GM23338 (cell line): ENCODE measurements around the gene EXOC6B. TPM values are rescaled to one million over a fixed set of nuclear protein-coding genes. Genes with fewer than 3 reads are reported as not detected.

ENCODE experiments used
- ATAC-seq: fragments of 200-7000 bp; cut with Tn5 transposase; 3 replicates; pipeline ENCODE4 v1.9.1; 2020
- DNase-seq: peaks from one replicate; pipeline ENCODE4 v3.0.0-alpha.2; 2015; ENCODE audit warnings: low spot score
- H2AFZ ChIP-seq: fragments of 200-600 bp; sonication (generic); 2 replicates; pipeline ENCODE4 v1.8.0; 2016; ENCODE audit warnings: antibody characterized with exemption, mild to moderate bottlenecking, moderate library complexity
- H3F3A ChIP-seq: fragments of 200-600 bp; sonication (generic); replicated peaks from 2 replicates; pipeline ENCODE4 v1.8.0; 2017; ENCODE audit warnings: antibody characterized with exemption, mixed run types, low read depth
- H3K27ac ChIP-seq: fragments of 200-600 bp; sonication (generic); 2 replicates; pipeline ENCODE4 v1.6.1; 2016; ENCODE audit warnings: low read depth
- H3K27me3 ChIP-seq: fragments of 200-600 bp; sonication (generic); 2 replicates; pipeline ENCODE4 v1.8.0; 2016; ENCODE audit warnings: mild to moderate bottlenecking, mixed run types, moderate library complexity; ENCODE audit not compliant: insufficient read depth
- H3K36me3 ChIP-seq: fragments of 200-600 bp; sonication (generic); 2 replicates; pipeline ENCODE4 v1.8.0; 2016; ENCODE audit warnings: mild to moderate bottlenecking; ENCODE audit not compliant: insufficient read depth
- H3K4me1 ChIP-seq: fragments of 200-600 bp; sonication (generic); 2 replicates; pipeline ENCODE4 v1.8.0; 2016; ENCODE audit warnings: mild to moderate bottlenecking, moderate library complexity; ENCODE audit not compliant: insufficient read depth
- H3K4me2 ChIP-seq: fragments of 200-600 bp; sonication (generic); 2 replicates; pipeline ENCODE4 v1.7.1; 2017; ENCODE audit warnings: mixed run types
- H3K4me3 ChIP-seq: fragments of 200-600 bp; sonication (generic); 2 replicates; pipeline ENCODE4 v1.6.1; 2016; ENCODE audit warnings: mixed run types
- H3K79me2 ChIP-seq: fragments of 200-600 bp; sonication (generic); replicated peaks from 2 replicates; pipeline ENCODE4 v1.8.0; 2017; ENCODE audit warnings: mild to moderate bottlenecking; ENCODE audit not compliant: insufficient read depth
- H3K9me2 ChIP-seq: fragments of 200-600 bp; sonication (generic); 2 replicates; pipeline ENCODE4 v1.8.0; 2017; ENCODE audit not compliant: insufficient read depth
- H4K20me1 ChIP-seq: fragments of 200-600 bp; sonication (generic); replicated peaks from 2 replicates; pipeline ENCODE4 v1.8.0; 2017; ENCODE audit warnings: mild to moderate bottlenecking; ENCODE audit not compliant: insufficient read depth
- H3K27ac Mint-ChIP-seq: 2 replicates; pipeline ENCODE4 v1.8.0; 2020; ENCODE audit warnings: inconsistent platforms, mild to moderate bottlenecking, moderate library complexity, mixed read lengths
- H3K27me3 Mint-ChIP-seq: 3 replicates; pipeline ENCODE4 v1.8.0; 2022; ENCODE audit warnings: low read depth, mild to moderate bottlenecking, moderate library complexity, mixed read lengths, inconsistent platforms; ENCODE audit not compliant: insufficient read depth, poor library complexity
- H3K36me3 Mint-ChIP-seq: 3 replicates; pipeline ENCODE4 v1.8.0; 2021; ENCODE audit warnings: low read depth, mild to moderate bottlenecking, inconsistent platforms, moderate library complexity, mixed read lengths
- H3K4me1 Mint-ChIP-seq: 3 replicates; pipeline ENCODE4 v1.8.0; 2020; ENCODE audit warnings: mild to moderate bottlenecking, inconsistent platforms, mixed read lengths
- H3K4me3 Mint-ChIP-seq: 3 replicates; pipeline ENCODE4 v1.8.0; 2021; ENCODE audit warnings: moderate library complexity, mild to moderate bottlenecking, inconsistent platforms, mixed read lengths
- H3K9me3 Mint-ChIP-seq: 3 replicates; pipeline ENCODE4 v1.8.0; 2020; ENCODE audit warnings: moderate library complexity, mild to moderate bottlenecking, inconsistent platforms, mixed read lengths
- CREB1 ChIP-seq: fragments of 250-450 bp; sonication (Bioruptor Pico); IDR thresholded peaks from 2 replicates; pipeline ENCODE4 v1.5.0; 2020; ENCODE audit warnings: low read depth, mild to moderate bottlenecking, moderate library complexity
- ETS1 ChIP-seq: IDR thresholded peaks from 2 replicates; pipeline ENCODE4 v1.6.1; 2016; ENCODE audit warnings: antibody characterized with exemption
- EZH2 ChIP-seq: fragments of 200-600 bp; sonication (generic); IDR thresholded peaks from one replicate; pipeline ENCODE4 v1.8.0; 2017; ENCODE audit warnings: antibody characterized with exemption, mild to moderate bottlenecking, low read depth; ENCODE audit not compliant: unreplicated experiment
- EZH2phosphoT487 ChIP-seq: fragments of 200-600 bp; sonication (generic); IDR thresholded peaks from one replicate; pipeline ENCODE4 v1.8.1; 2018; ENCODE audit warnings: antibody characterized with exemption; ENCODE audit not compliant: unreplicated experiment
- JUNB ChIP-seq: IDR thresholded peaks from one replicate; pipeline ENCODE4 v1.6.1; 2016; ENCODE audit warnings: antibody characterized with exemption; ENCODE audit not compliant: unreplicated experiment
- NANOG ChIP-seq: IDR thresholded peaks from 2 replicates; pipeline ENCODE4 v1.6.1; 2016; ENCODE audit warnings: antibody characterized with exemption, borderline replicate concordance
- POLR2AphosphoS5 ChIP-seq: IDR thresholded peaks from 2 replicates; pipeline ENCODE4 v1.6.1; 2016; ENCODE audit warnings: antibody characterized with exemption, low read depth
- STAT1 ChIP-seq: IDR thresholded peaks from one replicate; pipeline ENCODE4 v1.6.1; 2016; ENCODE audit warnings: antibody characterized with exemption; ENCODE audit not compliant: unreplicated experiment
- ZNF114 ChIP-seq: fragments of 250-450 bp; sonication (Bioruptor Pico); IDR thresholded peaks from 2 replicates; pipeline ENCODE4 v1.5.0; 2020; ENCODE audit warnings: mild to moderate bottlenecking, moderate library complexity
- ZNF331 ChIP-seq: fragments of 250-450 bp; sonication (Bioruptor Pico); IDR thresholded peaks from 2 replicates; pipeline ENCODE4 v1.5.0; 2020; ENCODE audit warnings: low read depth, mild to moderate bottlenecking, moderate library complexity
- polyA plus RNA-seq: library from polyadenylated mRNA; unstranded; fragments of >200 nt; fragmentation: Nextera tagmentation; extraction: Ambion mirVana; gene quantifications from 2 replicates; pipeline ENCODE4 v1.2.1, GENCODE V29; 2016
- total RNA-seq: library from RNA; depleted of rRNA; stranded (reverse); fragments of >200 nt; shearing (Covaris generic); gene quantifications from 2 replicates; pipeline ENCODE4 v1.2.3, GENCODE V29; 2014
- TF ChIP-seq, protein P1 (sequence below): IDR thresholded peaks from one replicate; pipeline ENCODE4 v1.6.1; 2018; ENCODE audit warnings: antibody characterized with exemption; ENCODE audit not compliant: unreplicated experiment
- TF ChIP-seq, protein P2 (sequence below): fragments of 250-450 bp; sonication (Bioruptor Pico); IDR thresholded peaks from 2 replicates; pipeline ENCODE4 v1.5.0; 2020; ENCODE audit warnings: mild to moderate bottlenecking, moderate library complexity
- TF ChIP-seq, protein P3 (sequence below), 2 experiments: fragments of 200-600 bp in 1 of 2; sonication (generic) in 1 of 2; conservative IDR thresholded peaks; 2 replicates each; pipeline versions ENCODE4 v1.5.1 to v1.6.1; 2016 to 2017; ENCODE audit warnings: antibody characterized with exemption in 2 of 2, low read depth in 2 of 2, mild to moderate bottlenecking in 2 of 2, moderate library complexity in 1 of 2

EXOC6B gene
- total and polyA plus RNA-seq, 2 experiments from 2014 or later: 7.2 to 45.9 TPM

- Histone ChIP-seq H4K20me1 (no peaks in the 10 kb centered on the region), H2AFZ (no peak overlapping the region), H3K9me2 (no peaks in the 10 kb centered on the region), H3K4me1 (no peaks in the 10 kb centered on the region), H3K4me3 (no peak overlapping the region), H3K36me3 (no peaks in the 10 kb centered on the region), H3K79me2 (no peaks in the 10 kb centered on the region), H3K27me3 (no peaks in the 10 kb centered on the region), H3K4me2 (no peak overlapping the region), H3F3A (no peaks in the 10 kb centered on the region), H3K27ac (no peak overlapping the region)
- Mint-ChIP-seq H3K36me3 (no peaks in the 10 kb centered on the region; the same call in 2 of the 3 replicates), H3K4me1 (no peaks in the 10 kb centered on the region), H3K27me3 (no peaks in the 10 kb centered on the region), H3K9me3 (no peaks in the 10 kb centered on the region), H3K27ac (no peak overlapping the region), H3K4me3 (no peak overlapping the region)
- no peak for DNase-seq
- TF ChIP-seq, protein P1, sequence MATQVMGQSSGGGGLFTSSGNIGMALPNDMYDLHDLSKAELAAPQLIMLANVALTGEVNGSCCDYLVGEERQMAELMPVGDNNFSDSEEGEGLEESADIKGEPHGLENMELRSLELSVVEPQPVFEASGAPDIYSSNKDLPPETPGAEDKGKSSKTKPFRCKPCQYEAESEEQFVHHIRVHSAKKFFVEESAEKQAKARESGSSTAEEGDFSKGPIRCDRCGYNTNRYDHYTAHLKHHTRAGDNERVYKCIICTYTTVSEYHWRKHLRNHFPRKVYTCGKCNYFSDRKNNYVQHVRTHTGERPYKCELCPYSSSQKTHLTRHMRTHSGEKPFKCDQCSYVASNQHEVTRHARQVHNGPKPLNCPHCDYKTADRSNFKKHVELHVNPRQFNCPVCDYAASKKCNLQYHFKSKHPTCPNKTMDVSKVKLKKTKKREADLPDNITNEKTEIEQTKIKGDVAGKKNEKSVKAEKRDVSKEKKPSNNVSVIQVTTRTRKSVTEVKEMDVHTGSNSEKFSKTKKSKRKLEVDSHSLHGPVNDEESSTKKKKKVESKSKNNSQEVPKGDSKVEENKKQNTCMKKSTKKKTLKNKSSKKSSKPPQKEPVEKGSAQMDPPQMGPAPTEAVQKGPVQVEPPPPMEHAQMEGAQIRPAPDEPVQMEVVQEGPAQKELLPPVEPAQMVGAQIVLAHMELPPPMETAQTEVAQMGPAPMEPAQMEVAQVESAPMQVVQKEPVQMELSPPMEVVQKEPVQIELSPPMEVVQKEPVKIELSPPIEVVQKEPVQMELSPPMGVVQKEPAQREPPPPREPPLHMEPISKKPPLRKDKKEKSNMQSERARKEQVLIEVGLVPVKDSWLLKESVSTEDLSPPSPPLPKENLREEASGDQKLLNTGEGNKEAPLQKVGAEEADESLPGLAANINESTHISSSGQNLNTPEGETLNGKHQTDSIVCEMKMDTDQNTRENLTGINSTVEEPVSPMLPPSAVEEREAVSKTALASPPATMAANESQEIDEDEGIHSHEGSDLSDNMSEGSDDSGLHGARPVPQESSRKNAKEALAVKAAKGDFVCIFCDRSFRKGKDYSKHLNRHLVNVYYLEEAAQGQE: no peak
- TF ChIP-seq EZH2phosphoT487 (no peak), EZH2 (no peak), CREB1 (CRISPR knock-in tag) (no peak), ZNF331 (CRISPR knock-in tag) (no peak), STAT1 (no peak), POLR2AphosphoS5 (no peak), NANOG (no peak), JUNB (no peak), ETS1 (no peak), ZNF114 (CRISPR knock-in tag) (no peak)
- TF ChIP-seq, protein P2, sequence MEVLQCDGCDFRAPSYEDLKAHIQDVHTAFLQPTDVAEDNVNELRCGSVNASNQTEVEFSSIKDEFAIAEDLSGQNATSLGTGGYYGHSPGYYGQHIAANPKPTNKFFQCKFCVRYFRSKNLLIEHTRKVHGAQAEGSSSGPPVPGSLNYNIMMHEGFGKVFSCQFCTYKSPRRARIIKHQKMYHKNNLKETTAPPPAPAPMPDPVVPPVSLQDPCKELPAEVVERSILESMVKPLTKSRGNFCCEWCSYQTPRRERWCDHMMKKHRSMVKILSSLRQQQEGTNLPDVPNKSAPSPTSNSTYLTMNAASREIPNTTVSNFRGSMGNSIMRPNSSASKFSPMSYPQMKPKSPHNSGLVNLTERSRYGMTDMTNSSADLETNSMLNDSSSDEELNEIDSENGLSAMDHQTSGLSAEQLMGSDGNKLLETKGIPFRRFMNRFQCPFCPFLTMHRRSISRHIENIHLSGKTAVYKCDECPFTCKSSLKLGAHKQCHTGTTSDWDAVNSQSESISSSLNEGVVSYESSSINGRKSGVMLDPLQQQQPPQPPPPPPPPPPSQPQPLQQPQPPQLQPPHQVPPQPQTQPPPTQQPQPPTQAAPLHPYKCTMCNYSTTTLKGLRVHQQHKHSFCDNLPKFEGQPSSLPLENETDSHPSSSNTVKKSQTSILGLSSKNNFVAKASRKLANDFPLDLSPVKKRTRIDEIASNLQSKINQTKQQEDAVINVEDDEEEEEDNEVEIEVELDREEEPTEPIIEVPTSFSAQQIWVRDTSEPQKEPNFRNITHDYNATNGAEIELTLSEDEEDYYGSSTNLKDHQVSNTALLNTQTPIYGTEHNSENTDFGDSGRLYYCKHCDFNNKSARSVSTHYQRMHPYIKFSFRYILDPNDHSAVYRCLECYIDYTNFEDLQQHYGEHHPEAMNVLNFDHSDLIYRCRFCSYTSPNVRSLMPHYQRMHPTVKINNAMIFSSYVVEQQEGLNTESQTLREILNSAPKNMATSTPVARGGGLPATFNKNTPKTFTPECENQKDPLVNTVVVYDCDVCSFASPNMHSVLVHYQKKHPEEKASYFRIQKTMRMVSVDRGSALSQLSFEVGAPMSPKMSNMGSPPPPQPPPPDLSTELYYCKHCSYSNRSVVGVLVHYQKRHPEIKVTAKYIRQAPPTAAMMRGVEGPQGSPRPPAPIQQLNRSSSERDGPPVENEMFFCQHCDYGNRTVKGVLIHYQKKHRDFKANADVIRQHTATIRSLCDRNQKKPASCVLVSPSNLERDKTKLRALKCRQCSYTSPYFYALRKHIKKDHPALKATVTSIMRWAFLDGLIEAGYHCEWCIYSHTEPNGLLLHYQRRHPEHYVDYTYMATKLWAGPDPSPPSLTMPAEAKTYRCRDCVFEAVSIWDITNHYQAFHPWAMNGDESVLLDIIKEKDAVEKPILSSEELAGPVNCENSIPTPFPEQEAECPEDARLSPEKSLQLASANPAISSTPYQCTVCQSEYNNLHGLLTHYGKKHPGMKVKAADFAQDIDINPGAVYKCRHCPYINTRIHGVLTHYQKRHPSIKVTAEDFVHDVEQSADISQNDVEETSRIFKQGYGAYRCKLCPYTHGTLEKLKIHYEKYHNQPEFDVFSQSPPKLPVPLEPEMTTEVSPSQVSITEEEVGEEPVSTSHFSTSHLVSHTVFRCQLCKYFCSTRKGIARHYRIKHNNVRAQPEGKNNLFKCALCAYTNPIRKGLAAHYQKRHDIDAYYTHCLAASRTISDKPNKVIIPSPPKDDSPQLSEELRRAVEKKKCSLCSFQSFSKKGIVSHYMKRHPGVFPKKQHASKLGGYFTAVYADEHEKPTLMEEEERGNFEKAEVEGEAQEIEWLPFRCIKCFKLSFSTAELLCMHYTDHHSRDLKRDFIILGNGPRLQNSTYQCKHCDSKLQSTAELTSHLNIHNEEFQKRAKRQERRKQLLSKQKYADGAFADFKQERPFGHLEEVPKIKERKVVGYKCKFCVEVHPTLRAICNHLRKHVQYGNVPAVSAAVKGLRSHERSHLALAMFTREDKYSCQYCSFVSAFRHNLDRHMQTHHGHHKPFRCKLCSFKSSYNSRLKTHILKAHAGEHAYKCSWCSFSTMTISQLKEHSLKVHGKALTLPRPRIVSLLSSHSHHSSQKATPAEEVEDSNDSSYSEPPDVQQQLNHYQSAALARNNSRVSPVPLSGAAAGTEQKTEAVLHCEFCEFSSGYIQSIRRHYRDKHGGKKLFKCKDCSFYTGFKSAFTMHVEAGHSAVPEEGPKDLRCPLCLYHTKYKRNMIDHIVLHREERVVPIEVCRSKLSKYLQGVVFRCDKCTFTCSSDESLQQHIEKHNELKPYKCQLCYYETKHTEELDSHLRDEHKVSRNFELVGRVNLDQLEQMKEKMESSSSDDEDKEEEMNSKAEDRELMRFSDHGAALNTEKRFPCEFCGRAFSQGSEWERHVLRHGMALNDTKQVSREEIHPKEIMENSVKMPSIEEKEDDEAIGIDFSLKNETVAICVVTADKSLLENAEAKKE (CRISPR knock-in tag): no peak
- TF ChIP-seq, protein P3, sequence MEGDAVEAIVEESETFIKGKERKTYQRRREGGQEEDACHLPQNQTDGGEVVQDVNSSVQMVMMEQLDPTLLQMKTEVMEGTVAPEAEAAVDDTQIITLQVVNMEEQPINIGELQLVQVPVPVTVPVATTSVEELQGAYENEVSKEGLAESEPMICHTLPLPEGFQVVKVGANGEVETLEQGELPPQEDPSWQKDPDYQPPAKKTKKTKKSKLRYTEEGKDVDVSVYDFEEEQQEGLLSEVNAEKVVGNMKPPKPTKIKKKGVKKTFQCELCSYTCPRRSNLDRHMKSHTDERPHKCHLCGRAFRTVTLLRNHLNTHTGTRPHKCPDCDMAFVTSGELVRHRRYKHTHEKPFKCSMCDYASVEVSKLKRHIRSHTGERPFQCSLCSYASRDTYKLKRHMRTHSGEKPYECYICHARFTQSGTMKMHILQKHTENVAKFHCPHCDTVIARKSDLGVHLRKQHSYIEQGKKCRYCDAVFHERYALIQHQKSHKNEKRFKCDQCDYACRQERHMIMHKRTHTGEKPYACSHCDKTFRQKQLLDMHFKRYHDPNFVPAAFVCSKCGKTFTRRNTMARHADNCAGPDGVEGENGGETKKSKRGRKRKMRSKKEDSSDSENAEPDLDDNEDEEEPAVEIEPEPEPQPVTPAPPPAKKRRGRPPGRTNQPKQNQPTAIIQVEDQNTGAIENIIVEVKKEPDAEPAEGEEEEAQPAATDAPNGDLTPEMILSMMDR (conservative IDR thresholded peaks at IDR 0.05; ENCODE audit: low read depth in 2 of 2): no peak
- no peak for ATAC-seq
Measured at GRCh38 chr2:72497763-72498162, 328.1 kb downstream of the EXOC6B start.
